M059J (cell line): Measurements from ENCODE around the gene TMEM53. TPM values are rescaled to one million over a fixed set of nuclear protein-coding genes. Genes with fewer than 3 reads are reported as not detected.
A peak's percentile ranks its signal among the peaks of the same experiment; 100 is the strongest.
"Not testable (repeated sequence)": the region's sequence is repeated elsewhere in the genome, so short reads cannot be mapped to it uniquely, and the experiment has no call there.

Source experiments
- DNase-seq: peaks from one replicate; pipeline ENCODE4 v3.0.0-alpha.2; 2012; ENCODE audit warnings: low read depth
- total RNA-seq: library from RNA; depleted of rRNA; stranded (reverse); fragments of >200 nt; shearing (Covaris generic); gene quantifications from 2 replicates; pipeline ENCODE4 v1.2.3, GENCODE V29; 2014; rRNA removed

TMEM53 gene
- 12.7 and 17.0 TPM in 2 replicates for total RNA-seq

DNA sequence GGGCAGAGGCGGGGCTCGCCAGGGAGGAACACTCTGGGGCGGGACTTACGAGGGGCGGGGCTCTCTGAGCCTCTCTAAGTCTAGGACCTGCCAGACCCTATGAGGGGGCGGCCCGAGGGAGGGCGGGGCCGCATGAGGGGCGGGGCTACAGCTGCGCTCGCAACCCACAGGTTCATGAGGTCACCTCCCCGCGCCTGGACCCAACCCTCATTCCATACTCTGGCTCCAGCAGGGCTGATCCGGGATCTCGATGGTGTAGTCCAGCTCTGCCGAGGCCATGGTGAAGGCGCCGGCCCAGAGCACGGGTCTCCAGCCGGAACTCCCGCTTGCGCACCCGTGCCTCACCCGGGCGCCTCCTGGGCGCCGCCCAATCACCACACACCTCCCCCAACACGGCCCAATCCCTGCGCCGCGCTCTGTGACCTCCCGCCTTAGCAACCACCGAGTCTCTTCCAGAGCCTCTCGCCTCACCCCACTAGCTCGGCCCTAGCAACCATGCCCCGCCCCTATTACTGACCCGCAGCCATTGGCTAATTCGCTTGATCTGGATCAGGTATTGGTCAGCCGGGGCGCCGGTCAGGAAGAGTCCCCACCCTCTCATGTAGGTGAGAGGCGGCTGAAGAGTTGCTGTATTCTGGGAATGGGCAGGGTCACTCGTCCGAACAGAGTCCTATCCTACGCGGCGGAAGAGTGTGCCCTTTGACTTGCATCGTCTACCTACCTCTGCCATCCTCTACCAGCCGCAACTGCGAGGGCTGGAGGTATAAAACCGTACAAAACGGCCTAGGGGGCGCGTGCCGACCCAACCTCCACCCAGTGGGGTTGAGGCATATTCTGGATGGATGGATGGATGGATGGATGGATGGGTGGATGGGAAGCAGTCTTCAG, at the start of gene TMEM53, which contains the start of gene ARMH1:
Gene TMEM53, minus strand, starts transcription at position 369 of the 888 bp plus-strand sequence. Its CDS starts 90 bp downstream, at position 279.
Gene ARMH1, plus strand, starts transcription at position 602 of the 888 bp plus-strand sequence. CDS start 14,984 bp downstream, outside the sequence.
- DNase-seq: peak; percentile 99

DNA sequence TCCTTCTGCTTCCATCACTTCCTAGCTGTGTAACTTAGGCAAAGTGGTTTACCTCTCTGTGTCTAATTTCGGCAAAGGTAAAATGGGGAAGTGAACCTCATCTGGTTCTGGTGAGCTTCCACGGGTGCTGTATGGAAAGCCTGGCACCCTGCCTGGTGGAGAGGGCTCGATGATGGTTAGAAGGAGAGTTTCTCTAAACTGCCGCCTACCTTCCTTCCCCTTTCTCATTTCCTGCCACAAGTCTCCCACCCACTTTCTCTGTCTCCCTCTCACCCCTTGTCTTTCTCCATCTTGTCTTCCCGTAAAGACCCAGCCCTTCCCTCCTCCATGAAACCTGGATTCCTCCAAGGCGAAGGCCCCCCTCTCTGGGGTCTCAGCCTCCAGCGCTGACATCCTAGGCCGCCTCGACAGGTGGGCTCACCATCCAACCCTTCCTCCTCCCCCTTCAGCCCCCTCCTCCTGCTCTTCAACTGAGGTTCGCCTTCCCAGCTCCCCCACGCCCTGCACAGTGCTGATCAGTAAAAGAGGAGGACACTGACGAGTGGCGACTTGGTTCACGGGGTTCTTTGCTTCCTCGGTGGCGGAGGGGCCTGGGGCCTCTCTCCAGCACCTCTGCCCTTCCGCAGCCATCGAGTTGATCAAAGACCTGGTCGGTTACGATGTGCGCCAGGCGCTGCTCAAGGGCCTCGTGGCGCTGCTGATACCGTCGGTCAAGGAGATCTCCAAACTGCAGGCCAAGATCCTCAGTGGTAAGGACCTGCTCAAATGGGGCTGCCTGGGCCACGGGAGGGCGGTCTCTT, 49.4 kb upstream of the TMEM53 start:
- no peak for DNase-seq

GRCh38 chr1:44723064-44723463, 48.8 kb upstream of the TMEM53 start:
- DNase-seq: no peak

DNA sequence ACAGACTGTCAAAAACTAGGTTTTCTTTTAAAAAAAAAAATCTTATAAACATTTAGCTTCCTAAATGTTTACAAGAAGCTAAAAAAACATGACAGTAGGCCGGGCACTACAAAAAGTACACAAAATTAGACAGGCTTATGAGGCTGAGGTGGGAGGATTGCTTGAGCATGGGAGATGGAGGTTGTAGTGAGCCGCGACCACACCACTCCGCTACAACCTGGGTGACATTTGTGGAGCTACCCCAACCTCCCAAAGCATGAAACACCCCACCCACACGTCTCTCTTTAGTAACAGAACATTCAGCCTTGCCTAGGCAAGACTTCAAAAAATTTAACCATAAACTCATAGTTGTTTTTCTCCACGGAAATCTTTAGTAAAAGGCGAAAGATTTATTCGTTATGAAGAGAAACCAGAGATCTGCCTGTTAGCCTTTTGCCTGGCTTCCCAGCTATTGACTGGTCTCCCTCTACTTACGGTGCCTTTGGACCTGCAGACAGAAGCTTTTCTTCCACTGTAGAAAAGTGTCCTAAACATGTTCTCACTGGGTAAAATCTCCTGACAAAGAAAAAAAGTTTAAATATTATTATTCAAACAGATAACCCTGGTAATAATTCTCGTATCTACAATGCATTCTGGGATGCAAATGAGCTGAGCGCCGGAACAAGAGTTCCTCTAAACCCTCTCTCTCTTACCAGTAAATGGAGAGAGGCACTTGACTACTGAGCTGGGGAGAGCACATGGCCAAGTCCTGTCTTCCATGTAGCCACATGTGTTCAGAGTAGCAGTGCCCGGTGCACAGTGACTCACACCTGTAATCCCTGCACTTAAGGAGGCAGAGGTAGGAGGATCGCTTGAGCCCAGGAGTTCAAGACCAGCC, 47.4 kb upstream of the TMEM53 start:
- peak; percentile 93 for DNase-seq

- no peak for DNase-seq
Observed at GRCh38 chr1:44720281-44720680, 46.0 kb upstream of the TMEM53 start.

DNA sequence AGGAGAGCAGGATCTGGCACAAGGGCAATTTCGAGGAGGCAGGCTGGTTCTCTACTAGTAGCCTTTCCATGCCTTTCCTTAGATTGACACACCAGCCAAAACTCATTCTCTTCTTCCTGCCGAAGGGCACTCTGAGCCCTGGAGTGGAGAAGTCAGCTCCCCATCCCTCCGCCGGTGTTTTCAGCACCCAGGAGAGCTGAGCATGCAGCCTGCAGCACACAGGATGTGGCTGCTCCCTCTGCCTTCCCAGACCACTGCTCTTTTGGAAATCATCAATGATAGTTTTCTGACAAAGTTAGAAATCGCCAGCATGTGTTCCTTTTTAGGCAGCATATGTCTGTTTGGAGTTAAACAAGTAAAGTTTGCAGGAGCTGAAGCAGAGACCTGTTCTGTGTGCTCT, 45.0 kb upstream of the TMEM53 start:
- no peak for DNase-seq

DNA sequence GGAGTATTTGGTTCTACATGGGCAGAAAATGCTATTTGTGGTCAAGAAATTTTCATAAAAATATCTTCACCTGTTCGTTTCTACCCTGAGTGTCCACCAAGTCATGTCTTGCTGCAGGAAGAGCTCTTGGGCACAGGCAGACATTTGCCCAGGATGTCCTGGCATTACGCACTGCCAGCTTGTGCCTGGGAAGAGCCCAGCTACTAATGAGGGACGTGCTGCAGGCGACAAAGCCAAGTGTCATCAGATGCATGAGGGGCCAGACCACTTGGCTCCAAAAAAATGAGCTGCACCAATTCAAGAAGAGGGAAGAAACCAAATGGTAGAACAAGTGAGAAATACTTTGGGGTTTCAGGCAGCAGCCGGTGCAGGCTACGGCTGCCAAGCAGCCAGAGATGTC, 43.8 kb upstream of the TMEM53 start:
- DNase-seq: no peak

GRCh38 chr1:44717653-44718052, 43.4 kb upstream of the TMEM53 start:
- no peak for DNase-seq

- DNase-seq: no peak
Observed at GRCh38 chr1:44717156-44717555, 42.9 kb upstream of the TMEM53 start.

- peak; percentile 68 for DNase-seq
Observed at GRCh38 chr1:44714944-44715571, 40.8 kb upstream of the TMEM53 start.

GRCh38 chr1:44714532-44714931, 40.3 kb upstream of the TMEM53 start:
- no peak for DNase-seq

DNA sequence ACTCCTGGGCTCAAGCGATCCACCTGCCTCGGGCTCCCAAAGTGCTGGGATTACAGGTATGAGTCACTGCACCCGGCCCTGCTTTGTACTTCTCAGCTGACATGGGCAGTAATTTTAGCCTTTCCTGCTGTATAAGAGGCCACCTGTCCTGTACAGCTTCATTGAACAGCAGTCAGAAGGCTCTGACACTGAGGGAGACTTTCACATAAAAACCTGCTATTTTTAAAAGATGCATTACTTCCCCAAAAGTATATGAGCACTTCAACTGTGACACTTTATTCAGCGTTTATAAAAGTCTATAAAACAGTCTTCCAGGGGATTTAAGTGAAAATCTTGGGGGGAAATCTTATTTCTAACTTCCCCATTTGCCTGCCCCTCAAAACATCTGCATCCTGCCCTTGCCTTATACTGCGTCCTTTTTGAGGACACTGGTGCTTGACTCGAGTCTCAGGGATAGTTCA, 39.1 kb upstream of the TMEM53 start:
- DNase-seq: peak; percentile 39

DNA sequence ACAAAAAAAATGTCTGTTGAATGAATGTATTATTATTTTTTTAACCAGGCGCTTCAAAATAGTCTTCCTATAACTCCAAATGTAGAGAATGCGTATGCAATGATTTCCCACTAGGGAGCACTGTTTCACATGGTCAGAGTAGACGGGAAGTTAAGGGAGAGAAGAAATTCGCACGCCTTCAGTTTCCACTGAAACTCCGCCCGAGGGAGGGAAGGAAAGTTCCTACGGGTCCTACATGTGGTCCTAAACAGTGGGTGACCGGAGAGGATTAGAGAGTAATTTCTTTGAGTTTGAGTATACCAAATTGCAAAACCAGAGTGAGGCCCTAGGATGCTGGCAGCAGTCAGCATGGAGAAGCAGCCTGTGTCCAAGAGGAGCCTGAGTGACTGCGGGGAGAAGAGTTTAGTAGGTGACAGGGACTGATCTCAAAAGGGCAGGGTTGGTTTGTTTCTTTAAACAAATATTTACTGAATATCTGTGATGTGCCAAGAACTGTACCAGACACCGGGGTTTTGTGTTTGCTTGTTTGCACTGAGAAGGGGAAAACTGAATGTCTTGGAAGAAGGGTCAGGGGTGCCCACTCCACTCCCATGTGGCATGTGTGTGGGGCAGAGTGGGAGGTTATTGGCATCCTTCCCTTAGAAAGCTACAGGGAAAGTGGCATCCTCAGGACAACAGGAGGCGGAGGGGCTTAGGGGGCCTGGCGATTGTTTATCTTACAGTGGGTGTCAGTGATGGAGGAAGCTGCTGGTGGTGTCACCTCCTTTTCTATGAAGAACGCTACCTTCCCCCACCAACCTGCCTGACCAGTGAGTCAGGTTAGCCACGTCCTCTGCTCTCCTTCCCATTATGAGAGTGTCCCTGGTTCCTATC, 33.9 kb upstream of the TMEM53 start:
- peak; percentile 28 for DNase-seq

- DNase-seq: peak; percentile 94
Observed at GRCh38 chr1:44707112-44707881, 33.0 kb upstream of the TMEM53 start.

DNA sequence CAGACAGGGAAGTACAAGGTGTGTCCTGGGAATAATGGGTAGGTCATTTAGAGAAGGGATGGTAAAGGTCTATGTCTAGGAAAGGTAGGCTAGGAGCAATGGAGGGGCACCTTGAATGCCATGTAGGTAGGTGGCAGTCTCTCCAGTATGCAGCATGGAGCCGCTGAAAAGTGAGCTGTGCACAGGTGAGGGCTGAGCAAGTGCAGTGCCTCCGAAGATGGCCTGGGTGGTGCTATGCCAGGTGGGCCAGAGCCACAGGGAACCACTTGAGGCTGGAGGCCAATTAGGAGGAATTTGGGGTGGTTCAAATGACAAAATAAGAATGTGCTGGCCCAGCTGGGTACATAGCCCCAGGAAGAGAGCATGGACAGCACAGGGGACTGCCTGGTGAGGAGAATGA, 31.7 kb upstream of the TMEM53 start:
- DNase-seq: no peak

- DNase-seq: no peak
Observed at GRCh38 chr1:44705470-44705869, 31.2 kb upstream of the TMEM53 start.

GRCh38 chr1:44701141-44701573, 26.9 kb upstream of the TMEM53 start:
- no peak for DNase-seq

GRCh38 chr1:44700573-44700972, 26.3 kb upstream of the TMEM53 start:
- DNase-seq: no peak

DNA sequence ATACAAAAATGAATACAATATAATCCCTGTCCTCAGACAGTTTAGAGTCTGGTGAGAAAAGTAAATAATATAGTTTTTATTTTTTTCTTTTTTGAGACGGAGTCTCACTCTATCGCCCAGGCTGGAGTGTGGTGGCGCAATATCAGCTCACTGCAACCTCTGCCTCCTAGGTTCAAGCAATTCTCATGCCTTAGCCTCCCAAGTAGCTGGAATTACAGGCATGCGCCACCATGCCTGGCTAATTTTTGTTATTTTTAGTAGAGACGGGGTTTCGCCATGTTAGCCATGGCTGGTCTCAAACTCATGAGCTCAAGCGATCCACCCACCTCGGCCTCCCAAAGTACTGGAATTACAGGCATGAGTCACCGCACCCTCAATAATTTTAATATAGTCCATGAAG, 25.1 kb upstream of the TMEM53 start:
- DNase-seq: not testable (repeated sequence)
